ENCODE results near the gene WNT2B.

Gene WNT2B

DNA sequence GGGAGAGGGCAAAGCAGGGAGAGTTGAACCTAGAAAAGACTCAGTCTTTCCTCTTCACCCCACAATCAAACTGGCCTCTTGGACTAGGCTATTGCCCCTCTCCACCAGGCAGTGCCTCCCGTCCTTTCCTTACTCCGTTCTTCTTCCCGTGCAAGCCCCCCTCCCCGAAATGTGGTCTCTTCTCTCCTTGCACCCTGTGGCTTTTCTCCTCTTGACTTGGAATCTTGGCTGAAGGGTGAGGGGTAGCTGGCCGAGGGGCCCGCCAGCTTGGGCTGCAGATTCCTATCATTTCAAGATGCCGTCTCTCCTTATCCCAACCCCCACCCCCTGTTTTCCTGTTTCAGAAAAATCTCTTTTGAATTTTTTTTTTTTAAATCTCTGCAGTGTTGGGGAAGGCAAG is 1.6 kb downstream of the WNT2B start:
- H3K36me3 ChIP-seq (replicated peaks; ENCODE audit: low read depth, low read length): no peaks in the 10 kb centered on the region
- H3K27me3 ChIP-seq (ENCODE audit: low read depth, low read length): no peaks in the 10 kb centered on the region
- H3K9ac ChIP-seq (ENCODE audit: low read length): no peak overlapping the region
- H3K27ac ChIP-seq (ENCODE audit: low read length): no peak overlapping the region
- H3K4me2 ChIP-seq (ENCODE audit: low read length): no peak overlapping the region
- no peaks in the 10 kb centered on the region for H4K20me1 ChIP-seq (ENCODE audit: insufficient read depth, low read length)
- H3K9me3 ChIP-seq (ENCODE audit: insufficient read depth, low read length): no peaks in the 10 kb centered on the region
- H3K4me3 ChIP-seq (ENCODE audit: low read length): no peak overlapping the region
- no peak overlapping the region for H2AFZ ChIP-seq (ENCODE audit: low read depth, low read length)
- H3K79me2 ChIP-seq (ENCODE audit: low read length): no peaks in the 10 kb centered on the region
- H3K4me1 ChIP-seq (ENCODE audit: low read length): no peaks in the 10 kb centered on the region
- TF ChIP-seq, protein P1, sequence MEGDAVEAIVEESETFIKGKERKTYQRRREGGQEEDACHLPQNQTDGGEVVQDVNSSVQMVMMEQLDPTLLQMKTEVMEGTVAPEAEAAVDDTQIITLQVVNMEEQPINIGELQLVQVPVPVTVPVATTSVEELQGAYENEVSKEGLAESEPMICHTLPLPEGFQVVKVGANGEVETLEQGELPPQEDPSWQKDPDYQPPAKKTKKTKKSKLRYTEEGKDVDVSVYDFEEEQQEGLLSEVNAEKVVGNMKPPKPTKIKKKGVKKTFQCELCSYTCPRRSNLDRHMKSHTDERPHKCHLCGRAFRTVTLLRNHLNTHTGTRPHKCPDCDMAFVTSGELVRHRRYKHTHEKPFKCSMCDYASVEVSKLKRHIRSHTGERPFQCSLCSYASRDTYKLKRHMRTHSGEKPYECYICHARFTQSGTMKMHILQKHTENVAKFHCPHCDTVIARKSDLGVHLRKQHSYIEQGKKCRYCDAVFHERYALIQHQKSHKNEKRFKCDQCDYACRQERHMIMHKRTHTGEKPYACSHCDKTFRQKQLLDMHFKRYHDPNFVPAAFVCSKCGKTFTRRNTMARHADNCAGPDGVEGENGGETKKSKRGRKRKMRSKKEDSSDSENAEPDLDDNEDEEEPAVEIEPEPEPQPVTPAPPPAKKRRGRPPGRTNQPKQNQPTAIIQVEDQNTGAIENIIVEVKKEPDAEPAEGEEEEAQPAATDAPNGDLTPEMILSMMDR (IDR thresholded peaks at IDR 0.05; ENCODE audit: low read depth, low read length): no peak
- TF ChIP-seq EZH2phosphoT487 (IDR thresholded peaks at IDR 0.05; ENCODE audit: low read depth): no peak

DNA sequence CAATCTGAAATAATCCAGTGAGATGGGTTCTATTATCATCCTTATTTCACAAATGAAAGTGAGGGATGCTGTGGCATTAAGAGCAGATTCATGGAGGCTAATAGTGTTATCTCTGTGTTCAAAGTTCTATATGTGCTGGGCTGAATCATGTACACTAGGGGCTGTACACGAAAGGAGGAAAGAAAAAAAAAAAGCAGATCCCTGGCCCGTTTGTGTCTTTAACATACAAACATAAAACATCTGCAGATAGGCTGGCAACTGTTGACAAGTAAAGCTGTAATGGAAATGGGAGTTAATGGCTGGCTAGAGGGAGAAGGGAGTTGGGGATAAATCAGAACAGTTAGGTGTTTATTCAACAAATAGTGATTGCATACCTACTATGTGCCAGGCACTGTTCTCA is 3.1 kb downstream of the WNT2B start:
- no peaks in the 10 kb centered on the region for H3K4me1 ChIP-seq (ENCODE audit: low read length)
- H3K27me3 ChIP-seq (ENCODE audit: low read depth, low read length): no peaks in the 10 kb centered on the region
- no peak overlapping the region for H2AFZ ChIP-seq (ENCODE audit: low read depth, low read length)

DNA sequence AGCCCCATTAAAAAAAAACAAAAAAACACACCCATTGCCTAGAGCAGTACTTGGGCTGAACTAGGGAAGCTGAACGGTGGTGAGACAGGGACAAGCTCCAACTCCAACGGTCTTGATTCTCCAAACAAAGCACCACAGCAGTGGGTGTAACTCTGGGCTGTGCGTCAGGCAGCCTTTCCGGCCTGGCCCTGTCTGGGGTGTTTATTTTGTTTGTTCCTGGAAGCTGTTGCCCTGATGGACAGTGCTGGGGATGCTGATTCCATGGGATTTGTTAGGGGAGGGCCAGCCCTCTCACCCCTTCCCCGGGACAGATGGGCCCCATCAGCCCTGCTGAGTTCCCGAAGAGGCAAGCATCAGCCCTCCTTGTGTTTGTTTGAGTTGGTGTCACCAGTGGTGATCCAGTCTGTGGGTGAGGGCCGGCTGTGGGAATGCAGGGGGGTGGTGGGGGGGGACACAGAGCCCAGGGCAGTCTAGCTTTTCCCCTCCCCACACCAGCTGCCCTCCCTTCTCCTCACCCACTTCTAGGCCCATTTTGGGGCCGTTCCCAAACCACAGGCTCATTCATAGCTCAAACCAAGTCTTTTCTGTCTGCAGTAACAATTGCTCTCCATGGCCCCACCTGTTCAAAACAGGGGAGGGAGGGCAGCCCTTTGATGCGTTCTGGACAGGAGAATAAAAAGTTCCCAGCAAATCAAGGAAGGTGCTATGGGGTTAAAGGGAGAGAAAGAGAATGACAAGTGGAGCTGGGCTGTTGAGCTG is 4.5 kb downstream of the WNT2B start:
- no peaks in the 10 kb centered on the region for H4K20me1 ChIP-seq (ENCODE audit: insufficient read depth, low read length)
- H3K9me3 ChIP-seq (ENCODE audit: insufficient read depth, low read length): no peaks in the 10 kb centered on the region
- no peak overlapping the region for H2AFZ ChIP-seq (ENCODE audit: low read depth, low read length)
- no peak overlapping the region for H3K4me3 ChIP-seq (ENCODE audit: low read length)
- no peaks in the 10 kb centered on the region for H3K36me3 ChIP-seq (replicated peaks; ENCODE audit: low read depth, low read length)
- H3K27ac ChIP-seq (ENCODE audit: low read length): no peak overlapping the region
- no peak for TF ChIP-seq EZH2phosphoT487 (IDR thresholded peaks at IDR 0.05; ENCODE audit: low read depth)
- TF ChIP-seq, protein P1 (IDR thresholded peaks at IDR 0.05; ENCODE audit: low read depth, low read length): no peak
- no peaks in the 10 kb centered on the region for H3K4me1 ChIP-seq (ENCODE audit: low read length)
- no peaks in the 10 kb centered on the region for H3K79me2 ChIP-seq (ENCODE audit: low read length)
- H3K4me2 ChIP-seq (ENCODE audit: low read length): no peak overlapping the region
- no peaks in the 10 kb centered on the region for H3K27me3 ChIP-seq (ENCODE audit: low read depth, low read length)
- no peak overlapping the region for H3K9ac ChIP-seq (ENCODE audit: low read length)

More for the DNA sequence above, 3.1 kb downstream of the WNT2B start:
- H3K4me2 ChIP-seq (ENCODE audit: low read length): no peak overlapping the region
- no peak overlapping the region for H3K9ac ChIP-seq (ENCODE audit: low read length)
- no peaks in the 10 kb centered on the region for H3K79me2 ChIP-seq (ENCODE audit: low read length)
- no peak overlapping the region for H3K27ac ChIP-seq (ENCODE audit: low read length)
- H3K9me3 ChIP-seq (ENCODE audit: insufficient read depth, low read length): no peaks in the 10 kb centered on the region
- TF ChIP-seq, protein P1 (IDR thresholded peaks at IDR 0.05; ENCODE audit: low read depth, low read length): no peak
- TF ChIP-seq EZH2phosphoT487 (IDR thresholded peaks at IDR 0.05; ENCODE audit: low read depth): no peak
- no peak overlapping the region for H3K4me3 ChIP-seq (ENCODE audit: low read length)
- no peaks in the 10 kb centered on the region for H3K36me3 ChIP-seq (replicated peaks; ENCODE audit: low read depth, low read length)
- H4K20me1 ChIP-seq (ENCODE audit: insufficient read depth, low read length): no peaks in the 10 kb centered on the region

DNA sequence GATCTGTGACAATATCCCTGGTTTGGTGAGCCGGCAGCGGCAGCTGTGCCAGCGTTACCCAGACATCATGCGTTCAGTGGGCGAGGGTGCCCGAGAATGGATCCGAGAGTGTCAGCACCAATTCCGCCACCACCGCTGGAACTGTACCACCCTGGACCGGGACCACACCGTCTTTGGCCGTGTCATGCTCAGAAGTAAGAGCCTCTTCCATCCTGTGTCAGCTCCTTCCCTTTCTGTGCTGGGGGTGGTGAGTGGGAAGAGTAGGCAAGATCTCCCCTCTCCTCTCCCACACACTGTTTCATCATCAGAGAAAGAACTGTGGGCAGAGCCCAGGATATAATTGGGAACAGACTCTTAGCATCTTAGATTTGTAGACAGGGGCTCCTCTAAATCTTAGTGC is 6.1 kb downstream of the WNT2B start:
- Histone ChIP-seq H2AFZ (ENCODE audit: low read depth, low read length) (no peak overlapping the region), H3K27ac (ENCODE audit: low read length) (no peak overlapping the region), H3K79me2 (ENCODE audit: low read length) (no peaks in the 10 kb centered on the region), H3K9me3 (ENCODE audit: insufficient read depth, low read length) (no peaks in the 10 kb centered on the region), H4K20me1 (ENCODE audit: insufficient read depth, low read length) (no peaks in the 10 kb centered on the region), H3K9ac (ENCODE audit: low read length) (no peak overlapping the region), H3K4me3 (ENCODE audit: low read length) (no peak overlapping the region), H3K36me3 (replicated peaks; ENCODE audit: low read depth, low read length) (no peaks in the 10 kb centered on the region), H3K27me3 (ENCODE audit: low read depth, low read length) (no peaks in the 10 kb centered on the region), H3K4me1 (ENCODE audit: low read length) (no peaks in the 10 kb centered on the region), H3K4me2 (ENCODE audit: low read length) (no peak overlapping the region)
- no peak for TF ChIP-seq EZH2phosphoT487 (IDR thresholded peaks at IDR 0.05; ENCODE audit: low read depth)
- TF ChIP-seq, protein P1 (IDR thresholded peaks at IDR 0.05; ENCODE audit: low read depth, low read length): no peak

All from OCI-LY3 (cell line).